ENCODE measurements around the gene DMWD. TPM values are rescaled to one million over a fixed set of nuclear protein-coding genes. Genes with fewer than 3 reads are reported as not detected.
A peak's percentile ranks its signal among the peaks of the same experiment; 100 is the strongest.

DMWD gene
- total and polyA plus RNA-seq, 7 donors: 13.2 to 59.5 (median 26.0) TPM

DNA sequence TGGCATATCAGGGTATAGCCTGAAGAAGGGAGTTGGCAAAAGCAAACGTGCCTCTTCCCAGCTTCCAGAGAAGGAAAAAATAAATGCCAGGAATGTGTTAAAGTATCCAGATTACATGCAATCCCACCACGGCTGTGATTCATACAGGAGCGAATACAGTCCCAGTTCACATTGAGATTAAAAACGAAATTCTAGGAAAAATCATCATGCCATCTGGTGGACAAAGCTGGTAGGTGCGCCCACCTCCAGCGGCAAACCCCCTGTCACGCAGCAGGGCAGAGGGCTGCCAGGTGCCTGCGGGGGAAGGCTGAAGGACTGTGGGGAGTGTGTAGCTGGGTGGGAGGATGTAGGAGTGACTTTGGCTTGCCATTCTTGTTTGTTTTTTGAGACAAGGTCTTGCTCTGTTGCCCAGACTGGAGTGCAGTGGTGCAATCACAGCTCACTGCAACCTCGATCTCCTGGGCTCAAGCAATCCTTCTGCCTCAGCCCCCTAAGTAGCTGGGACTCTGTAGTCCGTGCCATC, 6.4 kb upstream of the DMWD start:
- H3K4me1 ChIP-seq: peaks cover 0 to 8% (median 6%) of the 10 kb centered on the region in 4 donors
- TF ChIP-seq EP300 (IDR thresholded peaks at IDR 0.05) (no peak), POLR2A (IDR thresholded peaks at IDR 0.05) (no peak), POLR2AphosphoS5 (IDR thresholded peaks at IDR 0.05) (peak in 1 of 4 donors; percentile 30)
- TF ChIP-seq, protein P1, sequence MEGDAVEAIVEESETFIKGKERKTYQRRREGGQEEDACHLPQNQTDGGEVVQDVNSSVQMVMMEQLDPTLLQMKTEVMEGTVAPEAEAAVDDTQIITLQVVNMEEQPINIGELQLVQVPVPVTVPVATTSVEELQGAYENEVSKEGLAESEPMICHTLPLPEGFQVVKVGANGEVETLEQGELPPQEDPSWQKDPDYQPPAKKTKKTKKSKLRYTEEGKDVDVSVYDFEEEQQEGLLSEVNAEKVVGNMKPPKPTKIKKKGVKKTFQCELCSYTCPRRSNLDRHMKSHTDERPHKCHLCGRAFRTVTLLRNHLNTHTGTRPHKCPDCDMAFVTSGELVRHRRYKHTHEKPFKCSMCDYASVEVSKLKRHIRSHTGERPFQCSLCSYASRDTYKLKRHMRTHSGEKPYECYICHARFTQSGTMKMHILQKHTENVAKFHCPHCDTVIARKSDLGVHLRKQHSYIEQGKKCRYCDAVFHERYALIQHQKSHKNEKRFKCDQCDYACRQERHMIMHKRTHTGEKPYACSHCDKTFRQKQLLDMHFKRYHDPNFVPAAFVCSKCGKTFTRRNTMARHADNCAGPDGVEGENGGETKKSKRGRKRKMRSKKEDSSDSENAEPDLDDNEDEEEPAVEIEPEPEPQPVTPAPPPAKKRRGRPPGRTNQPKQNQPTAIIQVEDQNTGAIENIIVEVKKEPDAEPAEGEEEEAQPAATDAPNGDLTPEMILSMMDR (IDR thresholded peaks at IDR 0.05): peak; percentile 89 to 94 (median 92)
- intact Hi-C loops (cut with DNase I): loop anchor here (1.0 kb wide), 1 partner anchor 29 kb away; no protein-coding TSS in a partner anchor
- H3K36me3 ChIP-seq: no peaks in the 10 kb centered on the region
- no peaks in the 10 kb centered on the region for H3K9me3 ChIP-seq
- no peaks in the 10 kb centered on the region for H3K27me3 ChIP-seq
- no peak for DNase-seq
- WGBS, 2 donors: 7 to 9% methylated on average over 10 of the region's 10 CpGs
- no peak overlapping the region for H3K4me3 ChIP-seq
- no peak overlapping the region for H3K27ac ChIP-seq

DNA sequence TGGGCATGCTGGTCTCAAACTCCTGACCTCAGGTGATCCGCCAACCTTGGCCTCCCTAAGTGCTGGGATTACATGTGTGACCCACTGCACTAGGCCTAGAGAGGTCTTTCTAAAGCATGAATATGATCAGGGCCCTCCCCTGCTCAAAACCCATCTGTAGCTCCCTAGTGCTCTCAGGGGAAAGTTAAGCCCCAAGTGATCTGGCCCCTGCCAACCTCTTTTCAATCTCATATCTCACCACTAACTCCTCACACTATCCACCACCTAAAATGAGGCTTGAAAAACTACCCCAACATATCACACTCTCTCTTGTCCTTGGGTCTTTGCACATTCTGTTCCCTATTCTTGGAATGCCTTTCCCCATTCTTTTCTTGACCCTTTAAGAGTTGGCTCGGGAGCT, 2.0 kb upstream of the DMWD start:
- Histone ChIP-seq H3K27ac (no peak overlapping the region), H3K4me1 (peaks cover 0 to 31% (median 25%) of the 10 kb centered on the region in 4 donors), H3K4me3 (no peak overlapping the region), H3K36me3 (peaks cover 0 to 13% (median 5%) of the 10 kb centered on the region in 4 donors), H3K27me3 (no peaks in the 10 kb centered on the region), H3K9me3 (no peaks in the 10 kb centered on the region)
- TF ChIP-seq EP300 (IDR thresholded peaks at IDR 0.05) (no peak), POLR2AphosphoS5 (IDR thresholded peaks at IDR 0.05) (no peak), POLR2A (IDR thresholded peaks at IDR 0.05) (no peak)
- TF ChIP-seq, protein P1 (IDR thresholded peaks at IDR 0.05): no peak
- no peak for DNase-seq
- WGBS, 2 donors: 78 to 86% methylated on average over 2 of the region's 2 CpGs
- intact Hi-C loops (cut with DNase I): loop anchor here (5.0 kb wide), 2 partner anchors 102 to 467 kb away; partner anchors contain the start of genes QPCTL and SNRPD2

DNA sequence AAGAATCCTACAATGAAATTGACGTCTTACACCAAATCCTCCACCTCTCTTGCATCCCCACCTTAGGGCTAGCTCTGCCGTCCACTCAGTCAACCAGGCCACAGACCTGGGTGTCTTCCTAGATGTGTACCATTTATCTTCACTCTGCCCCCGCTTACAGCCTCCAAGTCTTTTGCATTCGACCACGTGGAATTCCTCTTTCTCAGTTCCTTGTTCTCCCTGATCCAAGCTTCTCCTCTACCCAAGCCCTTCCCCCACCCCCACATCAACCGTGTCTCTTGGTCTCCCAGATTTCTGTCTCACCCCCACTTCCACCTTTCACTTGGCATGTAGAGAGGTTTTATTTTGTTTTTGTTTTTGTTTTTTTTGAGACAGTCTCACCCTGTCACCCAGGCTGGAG, 1.2 kb upstream of the DMWD start:
- Histone ChIP-seq H3K4me1 (peaks cover 0 to 27% (median 23%) of the 10 kb centered on the region in 4 donors), H3K27me3 (no peaks in the 10 kb centered on the region), H3K36me3 (peaks cover 0 to 21% (median 11%) of the 10 kb centered on the region in 4 donors), H3K4me3 (no peak overlapping the region), H3K27ac (no peak overlapping the region), H3K9me3 (no peaks in the 10 kb centered on the region)
- intact Hi-C loops (cut with DNase I): loop anchor here (5.0 kb wide), 2 partner anchors 102 to 467 kb away; partner anchors contain the start of genes QPCTL and SNRPD2
- WGBS, 2 donors: 43 to 46% methylated on average over 6 of the region's 6 CpGs
- no peak for DNase-seq
- no peak for TF ChIP-seq POLR2AphosphoS5 (IDR thresholded peaks at IDR 0.05)
- TF ChIP-seq, protein P1 (IDR thresholded peaks at IDR 0.05): no peak
- no peak for TF ChIP-seq EP300 (IDR thresholded peaks at IDR 0.05)
- TF ChIP-seq POLR2A (IDR thresholded peaks at IDR 0.05): no peak

DNA sequence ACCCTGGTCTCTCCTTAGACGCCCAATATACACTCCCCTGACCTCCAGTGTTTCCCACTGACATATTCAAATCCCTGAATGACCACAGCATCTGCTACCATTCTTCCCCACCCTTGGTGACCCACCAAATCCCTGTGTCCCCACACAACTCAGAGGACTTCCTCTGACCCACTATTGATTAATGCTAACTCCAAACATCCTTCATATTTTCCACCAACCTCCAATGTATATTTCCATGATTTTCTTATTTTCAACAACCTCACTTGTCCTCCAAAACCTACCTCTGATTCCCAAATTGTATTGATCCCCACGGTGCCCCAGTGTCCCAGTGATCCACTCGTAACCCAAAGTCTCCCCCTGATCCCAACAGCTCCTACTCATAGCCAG, 526 bp upstream of the DMWD start:
- H3K4me1 ChIP-seq: peaks cover 0 to 23% (median 19%) of the 10 kb centered on the region in 4 donors
- no peaks in the 10 kb centered on the region for H3K27me3 ChIP-seq
- H3K36me3 ChIP-seq: peaks cover 0 to 28% (median 14%) of the 10 kb centered on the region in 4 donors
- 21 to 44% methylated on average over 3 of the region's 3 CpGs for WGBS, 2 donors
- TF ChIP-seq EP300 (IDR thresholded peaks at IDR 0.05): no peak
- no peak for TF ChIP-seq POLR2AphosphoS5 (IDR thresholded peaks at IDR 0.05)
- TF ChIP-seq POLR2A (IDR thresholded peaks at IDR 0.05): no peak
- TF ChIP-seq, protein P1 (IDR thresholded peaks at IDR 0.05): no peak
- peak overlapping the region in 1 of 4 donors; percentile 78 for H3K4me3 ChIP-seq
- no peak for DNase-seq
- intact Hi-C loops (cut with DNase I): loop anchor here (5.0 kb wide), 2 partner anchors 101 to 466 kb away; partner anchors contain the start of genes QPCTL and SNRPD2
- no peaks in the 10 kb centered on the region for H3K9me3 ChIP-seq
- peak overlapping the region; percentile 40 to 92 (median 75) for H3K27ac ChIP-seq

All from sigmoid colon (tissue), 7 donors.